A549 (cell line): ENCODE measurements around the gene SHLD2.
"Not testable (repeated sequence)": the region's sequence is repeated elsewhere in the genome, so short reads cannot be mapped to it uniquely, and the experiment has no call there.

Source experiments
- POLR2A ChIP-seq: IDR thresholded peaks from 2 replicates; pipeline ENCODE4 v1.6.1; 2012; ENCODE audit warnings: mild to moderate bottlenecking, low read length
- TF ChIP-seq, protein P1 (sequence below): fragments of >200 bp; sonication (Bioruptor Twin); formaldehyde crosslinking; IDR thresholded peaks from 3 replicates; pipeline ENCODE4 v1.5.1; 2016
- TF ChIP-seq, protein P2 (sequence below): IDR thresholded peaks from 2 replicates; pipeline ENCODE4 v1.6.1; 2012
- TF ChIP-seq, protein P3 (sequence below): fragments of 450-650 bp; IDR thresholded peaks from 2 replicates; pipeline ENCODE4 v1.6.1; 2014; ENCODE audit warnings: antibody characterized with exemption

DNA sequence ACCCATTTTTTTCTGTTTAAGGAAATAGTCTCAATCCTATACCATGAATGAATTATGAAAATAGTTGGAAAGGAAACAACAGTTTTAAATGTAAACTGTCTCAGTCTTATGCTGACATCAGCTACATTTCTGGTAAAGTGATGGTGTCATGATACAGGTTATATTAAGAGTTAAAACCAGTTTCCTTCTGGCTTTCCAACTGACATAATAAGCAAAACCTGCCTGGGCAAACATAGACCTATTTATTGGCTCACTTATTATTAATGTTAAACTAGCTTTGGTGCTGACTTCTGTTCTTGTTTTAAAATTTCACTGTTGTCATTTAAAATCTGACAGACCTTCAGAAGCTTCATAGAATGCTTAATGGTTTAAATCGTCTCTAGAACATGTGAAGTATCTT lies 24.0 kb downstream of the SHLD2 start:
- TF ChIP-seq, protein P1, sequence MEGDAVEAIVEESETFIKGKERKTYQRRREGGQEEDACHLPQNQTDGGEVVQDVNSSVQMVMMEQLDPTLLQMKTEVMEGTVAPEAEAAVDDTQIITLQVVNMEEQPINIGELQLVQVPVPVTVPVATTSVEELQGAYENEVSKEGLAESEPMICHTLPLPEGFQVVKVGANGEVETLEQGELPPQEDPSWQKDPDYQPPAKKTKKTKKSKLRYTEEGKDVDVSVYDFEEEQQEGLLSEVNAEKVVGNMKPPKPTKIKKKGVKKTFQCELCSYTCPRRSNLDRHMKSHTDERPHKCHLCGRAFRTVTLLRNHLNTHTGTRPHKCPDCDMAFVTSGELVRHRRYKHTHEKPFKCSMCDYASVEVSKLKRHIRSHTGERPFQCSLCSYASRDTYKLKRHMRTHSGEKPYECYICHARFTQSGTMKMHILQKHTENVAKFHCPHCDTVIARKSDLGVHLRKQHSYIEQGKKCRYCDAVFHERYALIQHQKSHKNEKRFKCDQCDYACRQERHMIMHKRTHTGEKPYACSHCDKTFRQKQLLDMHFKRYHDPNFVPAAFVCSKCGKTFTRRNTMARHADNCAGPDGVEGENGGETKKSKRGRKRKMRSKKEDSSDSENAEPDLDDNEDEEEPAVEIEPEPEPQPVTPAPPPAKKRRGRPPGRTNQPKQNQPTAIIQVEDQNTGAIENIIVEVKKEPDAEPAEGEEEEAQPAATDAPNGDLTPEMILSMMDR: not testable (repeated sequence)
- not testable (repeated sequence) for TF ChIP-seq POLR2A
- TF ChIP-seq, protein P2, sequence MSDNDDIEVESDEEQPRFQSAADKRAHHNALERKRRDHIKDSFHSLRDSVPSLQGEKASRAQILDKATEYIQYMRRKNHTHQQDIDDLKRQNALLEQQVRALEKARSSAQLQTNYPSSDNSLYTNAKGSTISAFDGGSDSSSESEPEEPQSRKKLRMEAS: not testable (repeated sequence)
- TF ChIP-seq, protein P3, sequence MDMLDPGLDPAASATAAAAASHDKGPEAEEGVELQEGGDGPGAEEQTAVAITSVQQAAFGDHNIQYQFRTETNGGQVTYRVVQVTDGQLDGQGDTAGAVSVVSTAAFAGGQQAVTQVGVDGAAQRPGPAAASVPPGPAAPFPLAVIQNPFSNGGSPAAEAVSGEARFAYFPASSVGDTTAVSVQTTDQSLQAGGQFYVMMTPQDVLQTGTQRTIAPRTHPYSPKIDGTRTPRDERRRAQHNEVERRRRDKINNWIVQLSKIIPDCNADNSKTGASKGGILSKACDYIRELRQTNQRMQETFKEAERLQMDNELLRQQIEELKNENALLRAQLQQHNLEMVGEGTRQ: not testable (repeated sequence)
